WTC11 (cell line): Measurements from ENCODE around the gene SOX9. TPM values are rescaled to one million over a fixed set of nuclear protein-coding genes. Genes with fewer than 3 reads are reported as not detected.
"Not testable (repeated sequence)": the region's sequence is repeated elsewhere in the genome, so short reads cannot be mapped to it uniquely, and the experiment has no call there.

Experiments
- ATAC-seq: fragments of 200-7000 bp; cut with Tn5 transposase; 2 replicates; pipeline ENCODE4 v1.10.0; 2021; ENCODE audit warnings: mild to moderate bottlenecking, moderate library complexity
- CTCF ChIA-PET: fragments of 300-600 bp; sonication (Branson Sonifier 250); formaldehyde crosslinking; loops from one replicate; lab custom pipeline; 2021; ENCODE audit warnings: antibody characterized with exemption; lab: Charles Lee
- POLR2A ChIA-PET: fragments of 350-600 bp; sonication (Branson Sonifier 250); formaldehyde crosslinking; loops from one replicate; lab custom pipeline; 2021; ENCODE audit warnings: antibody characterized with exemption; lab: Charles Lee
- DNase-seq: peaks from one replicate; pipeline ENCODE4 v3.0.0; 2021; ENCODE audit warnings: low spot score
- H3K27ac Mint-ChIP-seq: 2 replicates; pipeline ENCODE4 v1.8.0; 2021; ENCODE audit warnings: mixed read lengths
- H3K27me3 Mint-ChIP-seq: 2 replicates; pipeline ENCODE4 v1.8.0; 2021; ENCODE audit warnings: low read depth, mild to moderate bottlenecking, moderate library complexity, mixed read lengths
- H3K36me3 Mint-ChIP-seq: 2 replicates; pipeline ENCODE4 v1.8.0; 2021; ENCODE audit warnings: mixed read lengths
- H3K4me1 Mint-ChIP-seq: 2 replicates; pipeline ENCODE4 v1.8.0; 2022; ENCODE audit warnings: mixed read lengths
- H3K4me3 Mint-ChIP-seq: 2 replicates; pipeline ENCODE4 v1.8.0; 2021; ENCODE audit warnings: mild to moderate bottlenecking, moderate library complexity, mixed read lengths
- H3K9me3 Mint-ChIP-seq: 2 replicates; pipeline ENCODE4 v1.8.0; 2021; ENCODE audit warnings: mixed read lengths
- CBFB ChIP-seq: sonication (generic); formaldehyde crosslinking; IDR thresholded peaks from 2 replicates; pipeline ENCODE4 v1.8.1; 2022; ENCODE audit warnings: mild to moderate bottlenecking, low read depth, missing genetic modification reagents
- CREM ChIP-seq: sonication (generic); formaldehyde crosslinking; IDR thresholded peaks from 2 replicates; pipeline ENCODE4 v1.8.1; 2022; ENCODE audit warnings: mild to moderate bottlenecking, missing genetic modification reagents, moderate library complexity
- ELF4 ChIP-seq: sonication (generic); formaldehyde crosslinking; IDR thresholded peaks from 2 replicates; pipeline ENCODE4 v1.8.1; 2022; ENCODE audit warnings: low read depth, mild to moderate bottlenecking, moderate library complexity, missing genetic modification reagents
- FOXK1 ChIP-seq: sonication (generic); formaldehyde crosslinking; IDR thresholded peaks from 2 replicates; pipeline ENCODE4 v1.8.0; 2022; ENCODE audit warnings: mild to moderate bottlenecking, moderate library complexity, missing genetic modification reagents
- FOXP1 ChIP-seq: sonication (generic); formaldehyde crosslinking; IDR thresholded peaks from 2 replicates; pipeline ENCODE4 v1.8.0; 2022; ENCODE audit warnings: missing genetic modification reagents, mild to moderate bottlenecking, moderate library complexity, borderline replicate concordance
- GTF2I ChIP-seq: fragments of 250-450 bp; sonication (Bioruptor Pico); conservative IDR thresholded peaks from 2 replicates; pipeline ENCODE4 v1.4.0; 2021; ENCODE audit warnings: mild to moderate bottlenecking
- HMGA2 ChIP-seq: fragments of 250-450 bp; sonication (Bioruptor Pico); IDR thresholded peaks from 2 replicates; pipeline ENCODE4 v1.4.0; 2021; ENCODE audit warnings: mild to moderate bottlenecking, moderate library complexity
- KAT7 ChIP-seq: sonication (generic); formaldehyde crosslinking; IDR thresholded peaks from 2 replicates; pipeline ENCODE4 v1.8.1; 2023; ENCODE audit warnings: missing genetic modification reagents, mild to moderate bottlenecking, borderline replicate concordance
- NFE2L1 ChIP-seq: sonication (generic); formaldehyde crosslinking; IDR thresholded peaks from 2 replicates; pipeline ENCODE4 v1.8.1; 2023; ENCODE audit warnings: missing genetic modification reagents
- NFYB ChIP-seq: sonication (generic); formaldehyde crosslinking; conservative IDR thresholded peaks from 2 replicates; pipeline ENCODE4 v1.8.0; 2022; ENCODE audit warnings: low read depth, missing genetic modification reagents
- NR2C2 ChIP-seq: sonication (generic); formaldehyde crosslinking; IDR thresholded peaks from 2 replicates; pipeline ENCODE4 v1.8.0; 2022; ENCODE audit warnings: mild to moderate bottlenecking, missing genetic modification reagents
- SP1 ChIP-seq: sonication (generic); formaldehyde crosslinking; conservative IDR thresholded peaks from 2 replicates; pipeline ENCODE4 v1.8.1; 2022; ENCODE audit warnings: missing genetic modification reagents
- ZNF138 ChIP-seq: sonication (generic); formaldehyde crosslinking; conservative IDR thresholded peaks from 2 replicates; pipeline ENCODE4 v1.8.1; 2022; ENCODE audit warnings: mild to moderate bottlenecking, moderate library complexity, missing genetic modification reagents
- ZNF263 ChIP-seq: sonication (generic); formaldehyde crosslinking; IDR thresholded peaks from 2 replicates; pipeline ENCODE4 v1.8.1; 2022; ENCODE audit warnings: low read depth, mild to moderate bottlenecking, moderate library complexity, missing genetic modification reagents
- ZNF317 ChIP-seq: sonication (generic); formaldehyde crosslinking; IDR thresholded peaks from 2 replicates; pipeline ENCODE4 v1.8.1; 2023; ENCODE audit warnings: low read depth, mild to moderate bottlenecking, moderate library complexity, missing genetic modification reagents, borderline replicate concordance
- ZNF396 ChIP-seq: fragments of 250-450 bp; sonication (Bioruptor Pico); IDR thresholded peaks from 2 replicates; pipeline ENCODE4 v1.8.0; 2021; ENCODE audit warnings: mild to moderate bottlenecking, moderate library complexity, borderline replicate concordance
- ZNF416 ChIP-seq: fragments of 250-450 bp; sonication (Bioruptor Pico); IDR thresholded peaks from 2 replicates; pipeline ENCODE4 v1.9.0; 2021; ENCODE audit warnings: mild to moderate bottlenecking, inconsistent platforms
- total RNA-seq: library from RNA; stranded (reverse); gene quantifications from 3 replicates; pipeline ENCODE4 v1.2.3, GENCODE V29; 2021
- TF ChIP-seq, protein P1 (sequence below): sonication (generic); formaldehyde crosslinking; conservative IDR thresholded peaks from 2 replicates; pipeline ENCODE4 v1.8.1; 2022; ENCODE audit warnings: mild to moderate bottlenecking, missing genetic modification reagents
- TF ChIP-seq, protein P2 (sequence below): sonication (generic); formaldehyde crosslinking; IDR thresholded peaks from 2 replicates; pipeline ENCODE4 v1.8.0; 2022; ENCODE audit warnings: mild to moderate bottlenecking, missing genetic modification reagents
- TF ChIP-seq, protein P3 (sequence below): sonication (generic); formaldehyde crosslinking; IDR thresholded peaks from 2 replicates; pipeline ENCODE4 v1.8.0; 2023; ENCODE audit warnings: missing genetic modification reagents
- TF ChIP-seq, protein P4 (sequence below): sonication (generic); formaldehyde crosslinking; IDR thresholded peaks from 2 replicates; pipeline ENCODE4 v1.8.1; 2023; ENCODE audit warnings: mild to moderate bottlenecking, missing genetic modification reagents, moderate library complexity
- TF ChIP-seq, protein P5 (sequence below): fragments of 250-450 bp; sonication (Bioruptor Pico); IDR thresholded peaks from 2 replicates; pipeline ENCODE4 v1.9.0; 2021; ENCODE audit warnings: moderate library complexity, mild to moderate bottlenecking, inconsistent platforms, borderline replicate concordance
- TF ChIP-seq, protein P6 (sequence below): sonication (generic); formaldehyde crosslinking; IDR thresholded peaks from 2 replicates; pipeline ENCODE4 v1.8.1; 2022; ENCODE audit warnings: low read depth, missing genetic modification reagents, borderline replicate concordance
- TF ChIP-seq, protein P7 (sequence below): fragments of 250-450 bp; sonication (Bioruptor Pico); IDR thresholded peaks from 2 replicates; pipeline ENCODE4 v2.1.2; 2022; ENCODE audit warnings: mild to moderate bottlenecking, moderate library complexity

Gene SOX9
- total RNA-seq, 1 experiment from 2014 or later: 8.1 TPM

DNA sequence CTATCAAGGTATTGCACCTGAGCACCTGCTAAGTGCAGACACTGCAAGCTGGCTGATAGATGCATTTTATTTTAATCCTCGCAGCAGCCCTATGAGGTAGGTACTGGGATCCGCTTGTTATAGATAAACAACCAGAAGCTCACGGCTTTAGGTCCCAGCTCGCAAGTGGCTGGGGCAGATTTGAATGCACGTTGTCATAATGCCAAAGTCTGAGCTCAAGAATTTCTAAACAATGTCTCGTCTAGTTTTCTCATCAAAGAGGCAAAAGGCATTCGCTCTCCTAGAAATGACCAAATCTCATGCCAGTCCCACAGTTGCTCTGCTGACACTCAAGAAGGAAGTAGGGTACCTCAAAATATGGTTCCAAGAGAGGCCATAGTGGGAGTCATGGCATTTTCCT lies 20.5 kb downstream of the SOX9 start:
- Mint-ChIP-seq H3K4me1 (peaks cover 23% of the 10 kb centered on the region), H3K27me3 (peaks cover 4% of the 10 kb centered on the region; the same call in 1 of the 2 replicates), H3K9me3 (peaks cover 1% of the 10 kb centered on the region), H3K4me3 (no peak overlapping the region), H3K36me3 (no peaks in the 10 kb centered on the region), H3K27ac (no peak overlapping the region)
- no peak for ATAC-seq
- CTCF ChIA-PET: no interaction called here
- POLR2A ChIA-PET: no interaction called here
- no peak for DNase-seq
- TF ChIP-seq ZNF317 (CRISPR knock-in tag): no peak
- no peak for TF ChIP-seq KAT7 (CRISPR knock-in tag)
- TF ChIP-seq, protein P1, sequence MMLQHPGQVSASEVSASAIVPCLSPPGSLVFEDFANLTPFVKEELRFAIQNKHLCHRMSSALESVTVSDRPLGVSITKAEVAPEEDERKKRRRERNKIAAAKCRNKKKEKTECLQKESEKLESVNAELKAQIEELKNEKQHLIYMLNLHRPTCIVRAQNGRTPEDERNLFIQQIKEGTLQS (CRISPR knock-in tag): no peak
- TF ChIP-seq, protein P2, sequence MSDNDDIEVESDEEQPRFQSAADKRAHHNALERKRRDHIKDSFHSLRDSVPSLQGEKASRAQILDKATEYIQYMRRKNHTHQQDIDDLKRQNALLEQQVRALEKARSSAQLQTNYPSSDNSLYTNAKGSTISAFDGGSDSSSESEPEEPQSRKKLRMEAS (CRISPR knock-in tag): no peak
- TF ChIP-seq ELF4 (CRISPR knock-in tag): no peak
- TF ChIP-seq ZNF396 (CRISPR knock-in tag): no peak
- TF ChIP-seq ZNF416 (CRISPR knock-in tag): no peak
- no peak for TF ChIP-seq FOXP1
- TF ChIP-seq SP1 (CRISPR knock-in tag): no peak
- TF ChIP-seq, protein P3, sequence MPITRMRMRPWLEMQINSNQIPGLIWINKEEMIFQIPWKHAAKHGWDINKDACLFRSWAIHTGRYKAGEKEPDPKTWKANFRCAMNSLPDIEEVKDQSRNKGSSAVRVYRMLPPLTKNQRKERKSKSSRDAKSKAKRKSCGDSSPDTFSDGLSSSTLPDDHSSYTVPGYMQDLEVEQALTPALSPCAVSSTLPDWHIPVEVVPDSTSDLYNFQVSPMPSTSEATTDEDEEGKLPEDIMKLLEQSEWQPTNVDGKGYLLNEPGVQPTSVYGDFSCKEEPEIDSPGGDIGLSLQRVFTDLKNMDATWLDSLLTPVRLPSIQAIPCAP: no peak
- TF ChIP-seq, protein P4, sequence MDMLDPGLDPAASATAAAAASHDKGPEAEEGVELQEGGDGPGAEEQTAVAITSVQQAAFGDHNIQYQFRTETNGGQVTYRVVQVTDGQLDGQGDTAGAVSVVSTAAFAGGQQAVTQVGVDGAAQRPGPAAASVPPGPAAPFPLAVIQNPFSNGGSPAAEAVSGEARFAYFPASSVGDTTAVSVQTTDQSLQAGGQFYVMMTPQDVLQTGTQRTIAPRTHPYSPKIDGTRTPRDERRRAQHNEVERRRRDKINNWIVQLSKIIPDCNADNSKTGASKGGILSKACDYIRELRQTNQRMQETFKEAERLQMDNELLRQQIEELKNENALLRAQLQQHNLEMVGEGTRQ: no peak
- no peak for TF ChIP-seq CBFB
- TF ChIP-seq, protein P5, sequence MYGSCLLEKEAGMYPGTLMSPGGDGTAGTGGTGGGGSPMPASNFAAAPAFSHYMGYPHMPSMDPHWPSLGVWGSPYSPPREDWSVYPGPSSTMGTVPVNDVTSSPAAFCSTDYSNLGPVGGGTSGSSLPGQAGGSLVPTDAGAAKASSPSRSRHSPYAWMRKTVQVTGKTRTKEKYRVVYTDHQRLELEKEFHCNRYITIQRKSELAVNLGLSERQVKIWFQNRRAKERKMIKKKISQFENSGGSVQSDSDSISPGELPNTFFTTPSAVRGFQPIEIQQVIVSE: no peak
- no peak for TF ChIP-seq FOXK1

DNA sequence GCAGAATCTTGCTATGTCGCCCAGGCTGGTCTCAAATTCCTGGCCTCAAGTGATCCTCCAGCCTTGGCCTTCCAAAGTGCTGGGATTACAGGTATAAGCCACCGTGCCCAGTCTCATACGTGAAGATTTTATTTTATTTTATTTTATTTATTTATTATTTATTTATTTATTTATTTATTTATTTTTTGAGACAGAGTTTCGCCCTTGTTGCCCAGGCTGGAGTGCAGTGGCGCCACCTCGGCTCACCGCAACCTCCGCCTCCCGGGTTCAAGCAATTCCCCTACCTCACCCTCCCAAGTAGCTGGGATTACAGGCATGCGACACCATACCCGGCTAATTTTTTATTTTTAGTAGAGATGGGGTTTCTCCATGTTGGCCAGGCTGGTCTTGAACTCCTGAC lies 21.3 kb downstream of the SOX9 start:
- not testable (repeated sequence) for ATAC-seq, H3K9me3 Mint-ChIP-seq, H3K27ac Mint-ChIP-seq

DNA sequence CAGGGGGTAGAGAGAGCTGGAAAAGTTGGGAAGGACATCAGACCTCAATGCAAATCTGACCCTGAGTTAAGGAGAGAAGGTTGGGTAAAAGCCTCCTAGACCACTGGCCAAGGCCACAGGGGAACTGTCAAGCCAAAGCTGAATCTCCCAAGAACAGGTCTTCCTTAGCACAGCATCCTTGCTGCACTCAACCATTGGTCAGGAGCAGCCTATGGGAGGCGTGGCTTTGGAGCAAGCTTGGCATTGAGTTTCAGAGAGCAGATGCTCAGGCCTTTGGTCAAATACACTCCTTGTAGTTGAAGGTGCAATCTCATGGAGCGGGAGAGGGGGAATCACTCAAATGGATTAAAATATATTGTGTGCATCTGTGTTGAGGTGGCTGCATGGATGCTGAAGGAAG lies 21.8 kb downstream of the SOX9 start:
- ATAC-seq (peak; percentile 86), DNase-seq (no peak)
- POLR2A ChIA-PET: no interaction called here
- CTCF ChIA-PET: interaction anchor here (1.3 kb wide), 1 partner anchor 414 kb away, joined by 4 read pairs; no protein-coding TSS in a partner anchor
- H3K27me3 Mint-ChIP-seq: peaks cover 6% of the 10 kb centered on the region; the same call in 1 of the 2 replicates
- peaks cover 4% of the 10 kb centered on the region for H3K9me3 Mint-ChIP-seq
- H3K36me3 Mint-ChIP-seq: no peaks in the 10 kb centered on the region
- H3K4me1 Mint-ChIP-seq: peaks cover 26% of the 10 kb centered on the region
- no peak for TF ChIP-seq NFE2L1
- H3K4me3 Mint-ChIP-seq: no peak overlapping the region
- no peak overlapping the region for H3K27ac Mint-ChIP-seq

More for the DNA sequence above, 21.3 kb downstream of the SOX9 start:
- DNase-seq, H3K27me3 Mint-ChIP-seq, H3K4me3 Mint-ChIP-seq, POLR2A ChIA-PET, H3K36me3 Mint-ChIP-seq: not testable (repeated sequence)
- CTCF ChIA-PET: interaction anchor here (1.3 kb wide), 1 partner anchor 415 kb away, joined by 4 read pairs; no protein-coding TSS in a partner anchor
- peak; percentile 42 for TF ChIP-seq HMGA2 (CRISPR knock-in tag)
- H3K4me1 Mint-ChIP-seq: peaks cover 23% of the 10 kb centered on the region

DNA sequence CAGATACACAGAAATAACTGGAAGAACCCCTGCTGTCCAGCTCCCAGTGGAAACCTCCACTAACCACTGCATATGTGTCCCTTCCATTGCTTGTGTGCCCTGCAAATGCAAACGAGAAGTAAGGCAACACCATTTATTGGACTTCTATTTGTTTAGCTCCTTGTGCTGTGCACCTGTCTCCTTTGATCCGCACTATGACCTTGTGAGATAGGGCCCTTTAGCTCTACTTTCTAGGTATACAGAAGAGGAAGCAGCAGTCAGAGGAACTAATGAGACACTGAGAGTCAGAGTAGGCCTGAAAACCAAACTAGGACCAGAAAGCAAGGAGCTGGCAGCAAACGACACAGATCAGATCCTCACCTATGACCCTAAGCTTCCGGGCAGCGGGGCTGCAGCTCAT lies 22.4 kb downstream of the SOX9 start:
- no peak for DNase-seq
- no peak overlapping the region for H3K27ac Mint-ChIP-seq
- no peaks in the 10 kb centered on the region for H3K36me3 Mint-ChIP-seq
- peaks cover 4% of the 10 kb centered on the region for H3K9me3 Mint-ChIP-seq
- H3K27me3 Mint-ChIP-seq: peaks cover 8% of the 10 kb centered on the region; the same call in 1 of the 2 replicates
- POLR2A ChIA-PET: no interaction called here
- H3K4me1 Mint-ChIP-seq: peaks cover 32% of the 10 kb centered on the region
- H3K4me3 Mint-ChIP-seq: no peak overlapping the region
- CTCF ChIA-PET: interaction anchor here (1.3 kb wide), 1 partner anchor 414 kb away, joined by 4 read pairs; no protein-coding TSS in a partner anchor
- ATAC-seq: no peak
- TF ChIP-seq ZNF263 (CRISPR knock-in tag) (no peak), NFYB (no peak), ZNF138 (CRISPR knock-in tag) (no peak), GTF2I (CRISPR knock-in tag) (no peak), ZNF396 (CRISPR knock-in tag) (no peak), CREM (CRISPR knock-in tag) (no peak), ZNF416 (CRISPR knock-in tag) (no peak), SP1 (CRISPR knock-in tag) (no peak), NR2C2 (CRISPR knock-in tag) (no peak)
- TF ChIP-seq, protein P6, sequence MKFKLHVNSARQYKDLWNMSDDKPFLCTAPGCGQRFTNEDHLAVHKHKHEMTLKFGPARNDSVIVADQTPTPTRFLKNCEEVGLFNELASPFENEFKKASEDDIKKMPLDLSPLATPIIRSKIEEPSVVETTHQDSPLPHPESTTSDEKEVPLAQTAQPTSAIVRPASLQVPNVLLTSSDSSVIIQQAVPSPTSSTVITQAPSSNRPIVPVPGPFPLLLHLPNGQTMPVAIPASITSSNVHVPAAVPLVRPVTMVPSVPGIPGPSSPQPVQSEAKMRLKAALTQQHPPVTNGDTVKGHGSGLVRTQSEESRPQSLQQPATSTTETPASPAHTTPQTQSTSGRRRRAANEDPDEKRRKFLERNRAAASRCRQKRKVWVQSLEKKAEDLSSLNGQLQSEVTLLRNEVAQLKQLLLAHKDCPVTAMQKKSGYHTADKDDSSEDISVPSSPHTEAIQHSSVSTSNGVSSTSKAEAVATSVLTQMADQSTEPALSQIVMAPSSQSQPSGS: no peak
- TF ChIP-seq, protein P7, sequence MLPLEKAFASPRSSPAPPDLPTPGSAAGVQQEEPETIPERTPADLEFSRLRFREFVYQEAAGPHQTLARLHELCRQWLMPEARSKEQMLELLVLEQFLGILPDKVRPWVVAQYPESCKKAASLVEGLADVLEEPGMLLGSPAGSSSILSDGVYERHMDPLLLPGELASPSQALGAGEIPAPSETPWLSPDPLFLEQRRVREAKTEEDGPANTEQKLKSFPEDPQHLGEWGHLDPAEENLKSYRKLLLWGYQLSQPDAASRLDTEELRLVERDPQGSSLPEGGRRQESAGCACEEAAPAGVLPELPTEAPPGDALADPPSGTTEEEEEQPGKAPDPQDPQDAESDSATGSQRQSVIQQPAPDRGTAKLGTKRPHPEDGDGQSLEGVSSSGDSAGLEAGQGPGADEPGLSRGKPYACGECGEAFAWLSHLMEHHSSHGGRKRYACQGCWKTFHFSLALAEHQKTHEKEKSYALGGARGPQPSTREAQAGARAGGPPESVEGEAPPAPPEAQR (CRISPR knock-in tag): no peak
